ENCODE measurements around the gene G0S2. TPM values are rescaled to one million over a fixed set of nuclear protein-coding genes. Genes with fewer than 3 reads are reported as not detected.
A peak's percentile ranks its signal among the peaks of the same experiment; 100 is the strongest.

G0S2 gene
- total and polyA plus RNA-seq, 2 of the 4 experiments (the other 2 are of a cell fraction), result 0.36 to 0.53 TPM

GRCh38 chr1:209720826-209721225, 45.6 kb downstream of the G0S2 start:
- H3K4me3 ChIP-seq (ENCODE audit: insufficient read depth, low read depth, low read length), result no peak overlapping the region
- H2AK9ac ChIP-seq (replicated peaks; ENCODE audit: low read depth, low read length, poor library complexity), result no peak overlapping the region
- no peak overlapping the region for H3K9ac ChIP-seq (ENCODE audit: low read depth, low read length)
- H2BK20ac ChIP-seq (ENCODE audit: low read depth, low read length), result no peak overlapping the region
- no peak overlapping the region for H3K14ac ChIP-seq (replicated peaks; ENCODE audit: low read depth, low read length)
- peaks cover 1% of the 10 kb centered on the region; the same call in 1 of the 2 replicates for H3K4me1 ChIP-seq (ENCODE audit: control insufficient read depth, insufficient read depth, low read length)
- H3K4me2 ChIP-seq (ENCODE audit: low read depth, low read length), result no peak overlapping the region
- no peaks in the 10 kb centered on the region for H4K20me1 ChIP-seq (ENCODE audit: insufficient read depth, low read length)
- no peaks in the 10 kb centered on the region for H3K9me3 ChIP-seq (ENCODE audit: control insufficient read depth, insufficient read depth, low read length)
- no peak for TF ChIP-seq SMC3 (IDR thresholded peaks at IDR 0.05; ENCODE audit: low read depth, low read length)
- TF ChIP-seq, protein P1, sequence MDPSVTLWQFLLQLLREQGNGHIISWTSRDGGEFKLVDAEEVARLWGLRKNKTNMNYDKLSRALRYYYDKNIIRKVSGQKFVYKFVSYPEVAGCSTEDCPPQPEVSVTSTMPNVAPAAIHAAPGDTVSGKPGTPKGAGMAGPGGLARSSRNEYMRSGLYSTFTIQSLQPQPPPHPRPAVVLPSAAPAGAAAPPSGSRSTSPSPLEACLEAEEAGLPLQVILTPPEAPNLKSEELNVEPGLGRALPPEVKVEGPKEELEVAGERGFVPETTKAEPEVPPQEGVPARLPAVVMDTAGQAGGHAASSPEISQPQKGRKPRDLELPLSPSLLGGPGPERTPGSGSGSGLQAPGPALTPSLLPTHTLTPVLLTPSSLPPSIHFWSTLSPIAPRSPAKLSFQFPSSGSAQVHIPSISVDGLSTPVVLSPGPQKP (IDR thresholded peaks at IDR 0.05; ENCODE audit: borderline replicate concordance, low read depth, low read length), result no peak
- TF ChIP-seq MAZ (IDR thresholded peaks at IDR 0.05; ENCODE audit: borderline replicate concordance, low read depth, low read length), result no peak
- TF ChIP-seq FOS (IDR thresholded peaks at IDR 0.05; ENCODE audit: low read depth, low read length), result no peak
- TF ChIP-seq CHD1 (IDR thresholded peaks at IDR 0.05; ENCODE audit: low read depth, low read length), result no peak
- no peak for TF ChIP-seq RAD21 (IDR thresholded peaks at IDR 0.05; ENCODE audit: low read length)
- no peak for TF ChIP-seq NFE2L2 (IDR thresholded peaks at IDR 0.05; ENCODE audit: low read depth, low read length)
- no peak for TF ChIP-seq MXI1 (IDR thresholded peaks at IDR 0.05; ENCODE audit: borderline replicate concordance, low read depth, low read length)
- TF ChIP-seq, protein P2, sequence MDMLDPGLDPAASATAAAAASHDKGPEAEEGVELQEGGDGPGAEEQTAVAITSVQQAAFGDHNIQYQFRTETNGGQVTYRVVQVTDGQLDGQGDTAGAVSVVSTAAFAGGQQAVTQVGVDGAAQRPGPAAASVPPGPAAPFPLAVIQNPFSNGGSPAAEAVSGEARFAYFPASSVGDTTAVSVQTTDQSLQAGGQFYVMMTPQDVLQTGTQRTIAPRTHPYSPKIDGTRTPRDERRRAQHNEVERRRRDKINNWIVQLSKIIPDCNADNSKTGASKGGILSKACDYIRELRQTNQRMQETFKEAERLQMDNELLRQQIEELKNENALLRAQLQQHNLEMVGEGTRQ (IDR thresholded peaks at IDR 0.05; ENCODE audit: low read depth, low read length), result no peak
- TF ChIP-seq RCOR1 (IDR thresholded peaks at IDR 0.05; ENCODE audit: insufficient replicate concordance, low read length), result no peak
- no peak for TF ChIP-seq CEBPB (IDR thresholded peaks at IDR 0.05; ENCODE audit: low read depth, low read length)
- TF ChIP-seq MAFK (IDR thresholded peaks at IDR 0.05; ENCODE audit: low read depth, low read length), result no peak
- TF ChIP-seq RFX5 (IDR thresholded peaks at IDR 0.05; ENCODE audit: low read depth, low read length), result no peak
- no peak for TF ChIP-seq BHLHE40 (IDR thresholded peaks at IDR 0.05; ENCODE audit: low read depth, low read length)
- TF ChIP-seq, protein P3, sequence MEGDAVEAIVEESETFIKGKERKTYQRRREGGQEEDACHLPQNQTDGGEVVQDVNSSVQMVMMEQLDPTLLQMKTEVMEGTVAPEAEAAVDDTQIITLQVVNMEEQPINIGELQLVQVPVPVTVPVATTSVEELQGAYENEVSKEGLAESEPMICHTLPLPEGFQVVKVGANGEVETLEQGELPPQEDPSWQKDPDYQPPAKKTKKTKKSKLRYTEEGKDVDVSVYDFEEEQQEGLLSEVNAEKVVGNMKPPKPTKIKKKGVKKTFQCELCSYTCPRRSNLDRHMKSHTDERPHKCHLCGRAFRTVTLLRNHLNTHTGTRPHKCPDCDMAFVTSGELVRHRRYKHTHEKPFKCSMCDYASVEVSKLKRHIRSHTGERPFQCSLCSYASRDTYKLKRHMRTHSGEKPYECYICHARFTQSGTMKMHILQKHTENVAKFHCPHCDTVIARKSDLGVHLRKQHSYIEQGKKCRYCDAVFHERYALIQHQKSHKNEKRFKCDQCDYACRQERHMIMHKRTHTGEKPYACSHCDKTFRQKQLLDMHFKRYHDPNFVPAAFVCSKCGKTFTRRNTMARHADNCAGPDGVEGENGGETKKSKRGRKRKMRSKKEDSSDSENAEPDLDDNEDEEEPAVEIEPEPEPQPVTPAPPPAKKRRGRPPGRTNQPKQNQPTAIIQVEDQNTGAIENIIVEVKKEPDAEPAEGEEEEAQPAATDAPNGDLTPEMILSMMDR (conservative IDR thresholded peaks at IDR 0.05; ENCODE audit: low read depth, low read length), result no peak
- ATAC-seq (ENCODE audit: low read depth) (no peak), DNase-seq (no peak)
- peak overlapping the region; percentile 56; the same call in 1 of the 2 replicates for H3K27ac ChIP-seq (ENCODE audit: insufficient read depth, low read length)
- intact Hi-C loops (cut with micrococcal nuclease) (no loop called here), dilution Hi-C loops (cut with HindIII; ENCODE audit: low sequenced_read_pairs, unreplicated experiment) (no loop called here), in situ Hi-C loops (cut with MboI; ENCODE audit: low sequenced_read_pairs) (no loop called here)
- ChIA-PET POLR2A (ENCODE audit: unreplicated experiment) (no interaction called here), CTCF (interaction anchor here (0.7 kb wide), 1 partner anchor 1777 kb away, joined by 4 read pairs; no protein-coding TSS in a partner anchor)
- H3K27me3 ChIP-seq (ENCODE audit: control insufficient read depth, insufficient read depth, low read length), result no peaks in the 10 kb centered on the region
- no peak overlapping the region for H4K5ac ChIP-seq (ENCODE audit: low read depth, low read length)
- no peak overlapping the region; the same call in 1 of the 2 replicates for H3K56ac ChIP-seq (ENCODE audit: extremely low read depth, insufficient read depth, low read length)
- no peak overlapping the region for H3K23ac ChIP-seq (ENCODE audit: low read depth, low read length)
- no peak overlapping the region for H3K4ac ChIP-seq (ENCODE audit: low read depth, low read length)
- no peak overlapping the region for H2BK5ac ChIP-seq (ENCODE audit: low read depth, low read length, poor library complexity, severe bottlenecking)
- H2BK120ac ChIP-seq (ENCODE audit: low read depth, low read length), result no peak overlapping the region
- H2BK15ac ChIP-seq (ENCODE audit: low read depth, low read length), result no peak overlapping the region
- no peaks in the 10 kb centered on the region for H3K36me3 ChIP-seq (ENCODE audit: control insufficient read depth, insufficient read depth, low read length)
- no peak overlapping the region for H2AK5ac ChIP-seq (ENCODE audit: low read depth, low read length)
- no peak overlapping the region for H2AFZ ChIP-seq (replicated peaks; ENCODE audit: low read length, poor library complexity)
- no CpG with 5 or more reads among the region's 2 CpGs for WGBS, 2 experiments (ENCODE audit: extremely low coverage in 2 of 2, insufficient read length in 1 of 2)
- no peak overlapping the region for H4K8ac ChIP-seq (ENCODE audit: low read depth in 2 of 2, low read length in 2 of 2)
- no peaks in the 10 kb centered on the region for H3K79me1 ChIP-seq (ENCODE audit: low read depth in 1 of 2, low read length in 2 of 2)
- no peaks in the 10 kb centered on the region for H3K9me1 ChIP-seq (ENCODE audit: insufficient read depth, low read length)
- BruUV-seq (replicated peaks), result no TSS peak
- no peak overlapping the region for H4K91ac ChIP-seq (ENCODE audit: insufficient read depth, low read depth, low read length)
- H3K18ac ChIP-seq (ENCODE audit: low read depth, low read length), result no peak overlapping the region
